Neural crest cell (in vitro differentiated cells): ENCODE data around the gene ZCCHC10. TPM values are rescaled to one million over a fixed set of nuclear protein-coding genes. Genes with fewer than 3 reads are reported as not detected.

Experiments used
- DNase-seq: peaks from one replicate; pipeline ENCODE4 v3.0.0; 2021; ENCODE audit warnings: low read depth, mixed read lengths, low spot score
- H3K27ac Mint-ChIP-seq: one replicate; pipeline ENCODE4 v1.8.0; 2021; ENCODE audit warnings: mild to moderate bottlenecking, mixed read lengths; ENCODE audit not compliant: unreplicated experiment
- H3K27me3 Mint-ChIP-seq: 2 replicates; pipeline ENCODE4 v1.8.0; 2021; ENCODE audit warnings: low read depth, mild to moderate bottlenecking, mixed read lengths
- H3K36me3 Mint-ChIP-seq: 2 replicates; pipeline ENCODE4 v1.8.0; 2021; ENCODE audit warnings: low read depth, mild to moderate bottlenecking, mixed read lengths
- H3K4me1 Mint-ChIP-seq: 2 replicates; pipeline ENCODE4 v1.8.0; 2021; ENCODE audit warnings: mixed read lengths
- H3K4me3 Mint-ChIP-seq: one replicate; pipeline ENCODE4 v1.8.0; 2021; ENCODE audit warnings: mild to moderate bottlenecking, mixed read lengths
- H3K9me3 Mint-ChIP-seq: 2 replicates; pipeline ENCODE4 v1.8.0; 2021; ENCODE audit warnings: mixed read lengths
- total RNA-seq: library from RNA; stranded (reverse); gene quantifications from 2 replicates; pipeline ENCODE4 v1.2.1, GENCODE V29; 2021
- TF ChIP-seq, protein P1 (sequence below): fragments of 200-600 bp; sonication (generic); conservative IDR thresholded peaks from 2 replicates; pipeline ENCODE4 v1.5.0; 2021; ENCODE audit warnings: antibody characterized with exemption, mild to moderate bottlenecking

Gene ZCCHC10
- total RNA-seq, 1 donor from 2014 or later = 26.5 TPM

DNA sequence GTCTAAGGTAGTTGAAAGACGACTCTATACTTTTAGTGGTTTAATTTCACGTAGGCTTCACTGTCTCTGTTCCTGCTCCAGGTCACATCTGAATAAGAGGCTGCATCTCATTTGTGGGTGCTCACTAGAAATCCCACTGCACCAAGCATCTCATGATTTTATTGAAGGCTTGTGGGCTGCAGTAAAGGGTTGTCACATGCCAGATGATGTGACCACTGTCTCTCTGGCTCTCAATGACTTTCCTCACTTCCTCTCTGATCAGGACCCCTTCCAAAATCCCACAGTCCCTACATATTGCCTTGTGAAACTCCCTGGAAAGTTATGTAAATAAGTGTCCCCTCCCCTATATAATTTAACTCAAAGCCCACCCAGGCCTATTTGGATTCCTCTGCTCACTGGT is 8.9 kb upstream of the ZCCHC10 start:
- Mint-ChIP-seq H3K4me3 (no peak overlapping the region), H3K9me3 (no peaks in the 10 kb centered on the region), H3K27me3 (peaks cover 4% of the 10 kb centered on the region), H3K27ac (no peak overlapping the region), H3K4me1 (peaks cover 9% of the 10 kb centered on the region), H3K36me3 (no peaks in the 10 kb centered on the region)
- DNase-seq = no peak
- TF ChIP-seq, protein P1, sequence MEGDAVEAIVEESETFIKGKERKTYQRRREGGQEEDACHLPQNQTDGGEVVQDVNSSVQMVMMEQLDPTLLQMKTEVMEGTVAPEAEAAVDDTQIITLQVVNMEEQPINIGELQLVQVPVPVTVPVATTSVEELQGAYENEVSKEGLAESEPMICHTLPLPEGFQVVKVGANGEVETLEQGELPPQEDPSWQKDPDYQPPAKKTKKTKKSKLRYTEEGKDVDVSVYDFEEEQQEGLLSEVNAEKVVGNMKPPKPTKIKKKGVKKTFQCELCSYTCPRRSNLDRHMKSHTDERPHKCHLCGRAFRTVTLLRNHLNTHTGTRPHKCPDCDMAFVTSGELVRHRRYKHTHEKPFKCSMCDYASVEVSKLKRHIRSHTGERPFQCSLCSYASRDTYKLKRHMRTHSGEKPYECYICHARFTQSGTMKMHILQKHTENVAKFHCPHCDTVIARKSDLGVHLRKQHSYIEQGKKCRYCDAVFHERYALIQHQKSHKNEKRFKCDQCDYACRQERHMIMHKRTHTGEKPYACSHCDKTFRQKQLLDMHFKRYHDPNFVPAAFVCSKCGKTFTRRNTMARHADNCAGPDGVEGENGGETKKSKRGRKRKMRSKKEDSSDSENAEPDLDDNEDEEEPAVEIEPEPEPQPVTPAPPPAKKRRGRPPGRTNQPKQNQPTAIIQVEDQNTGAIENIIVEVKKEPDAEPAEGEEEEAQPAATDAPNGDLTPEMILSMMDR = no peak

DNA sequence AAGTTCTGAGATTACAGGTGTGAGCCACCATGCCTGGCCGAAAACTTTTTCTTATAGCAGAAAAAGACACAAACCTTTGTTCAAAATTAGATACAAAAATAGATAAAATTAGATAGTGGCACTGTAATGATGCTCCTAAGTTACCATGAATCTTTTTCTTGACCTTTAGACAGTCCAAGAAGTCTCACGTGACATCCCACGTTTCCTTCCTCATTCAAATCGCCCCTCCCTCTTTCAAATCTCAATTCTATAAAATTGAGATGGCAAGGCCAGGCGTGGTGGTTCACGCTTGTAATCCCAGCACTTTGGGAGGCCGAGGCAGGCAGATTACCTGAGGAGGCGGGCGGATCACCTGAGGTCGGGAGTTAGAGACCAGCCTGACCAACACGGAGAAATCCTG is 7.7 kb upstream of the ZCCHC10 start:
- Mint-ChIP-seq H3K36me3 (no peaks in the 10 kb centered on the region), H3K27ac (no peak overlapping the region), H3K9me3 (no peaks in the 10 kb centered on the region), H3K4me1 (peaks cover 9% of the 10 kb centered on the region), H3K27me3 (peaks cover 4% of the 10 kb centered on the region), H3K4me3 (no peak overlapping the region)
- no peak for DNase-seq
- TF ChIP-seq, protein P1 = no peak

DNA sequence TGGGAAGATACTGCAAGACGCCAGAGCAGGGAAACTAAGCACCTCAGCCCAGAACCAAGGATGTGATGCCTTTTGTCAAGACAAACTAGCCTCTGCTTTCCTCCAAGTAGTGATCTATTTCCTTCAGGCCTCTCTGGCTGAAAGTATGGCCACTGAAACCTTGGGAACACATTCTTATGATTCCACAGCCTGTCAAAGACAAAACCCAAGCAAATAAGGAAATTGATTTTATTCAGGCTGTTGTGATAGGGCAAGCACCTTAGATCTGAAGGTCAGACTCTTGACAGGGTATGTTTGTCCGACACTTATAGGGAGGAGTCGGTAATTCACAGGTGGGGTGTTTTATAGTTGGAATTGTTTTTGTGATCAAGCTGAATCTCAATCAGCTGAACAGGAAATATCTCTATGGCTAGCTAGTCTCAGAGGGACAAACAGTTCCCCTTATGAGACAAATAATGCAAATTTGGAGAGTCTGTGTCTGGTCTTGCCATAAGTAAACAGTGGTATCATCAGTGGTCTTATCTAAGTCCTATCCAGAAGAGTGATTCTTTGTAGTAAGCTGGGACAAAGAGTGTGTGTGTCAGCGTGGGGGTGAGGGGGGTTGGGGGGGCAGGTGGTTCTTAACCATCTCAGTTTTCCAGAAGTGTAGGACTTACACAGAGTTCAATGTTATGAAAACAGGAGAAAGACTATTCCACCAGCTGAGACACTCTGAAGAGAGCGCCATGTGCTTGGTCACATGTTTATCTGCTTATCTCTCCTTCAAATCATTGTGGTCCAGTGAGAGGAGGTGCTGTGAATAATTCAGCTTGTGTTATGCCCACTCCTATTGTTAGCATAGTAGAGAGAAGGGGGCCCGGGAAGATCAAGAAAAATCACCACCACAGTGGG is 6.7 kb upstream of the ZCCHC10 start:
- Mint-ChIP-seq H3K27ac (no peak overlapping the region), H3K9me3 (no peaks in the 10 kb centered on the region), H3K4me3 (no peak overlapping the region), H3K36me3 (no peaks in the 10 kb centered on the region), H3K4me1 (peaks cover 9% of the 10 kb centered on the region), H3K27me3 (peaks cover 4% of the 10 kb centered on the region)
- no peak for DNase-seq
- TF ChIP-seq, protein P1 = no peak

DNA sequence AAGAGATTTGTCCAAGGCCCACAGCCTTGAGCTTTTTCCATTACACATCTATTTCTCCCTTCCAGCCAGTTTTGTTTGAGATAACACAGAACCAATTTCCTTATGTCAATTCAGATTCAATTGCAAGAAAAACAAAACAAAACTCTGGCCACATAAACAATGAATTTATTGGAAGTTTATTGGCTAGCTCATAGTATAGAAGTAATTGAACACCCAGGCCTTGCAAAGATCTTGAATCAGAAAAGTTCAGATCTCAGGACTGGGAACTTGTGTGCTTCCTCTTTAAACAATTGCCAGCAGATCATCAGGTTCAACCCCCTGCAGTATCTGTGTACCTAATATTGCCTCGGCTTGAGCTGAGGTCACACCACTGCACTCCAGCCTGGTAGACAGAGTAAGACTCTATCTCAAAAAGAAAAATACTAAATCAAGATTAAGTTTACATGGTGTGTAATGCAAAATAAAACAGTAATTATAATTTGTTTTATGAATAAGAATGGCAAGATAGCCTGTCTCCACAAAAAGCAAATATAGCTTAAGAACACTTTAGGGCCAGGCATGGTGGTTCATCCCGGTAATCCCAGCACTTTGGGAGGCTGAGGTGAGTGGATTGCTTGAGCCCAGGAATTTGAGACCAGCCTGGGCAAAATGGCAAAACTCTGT is 4.1 kb upstream of the ZCCHC10 start:
- peaks cover 4% of the 10 kb centered on the region for H3K27me3 Mint-ChIP-seq
- DNase-seq = no peak
- TF ChIP-seq, protein P1 = no peak

DNA sequence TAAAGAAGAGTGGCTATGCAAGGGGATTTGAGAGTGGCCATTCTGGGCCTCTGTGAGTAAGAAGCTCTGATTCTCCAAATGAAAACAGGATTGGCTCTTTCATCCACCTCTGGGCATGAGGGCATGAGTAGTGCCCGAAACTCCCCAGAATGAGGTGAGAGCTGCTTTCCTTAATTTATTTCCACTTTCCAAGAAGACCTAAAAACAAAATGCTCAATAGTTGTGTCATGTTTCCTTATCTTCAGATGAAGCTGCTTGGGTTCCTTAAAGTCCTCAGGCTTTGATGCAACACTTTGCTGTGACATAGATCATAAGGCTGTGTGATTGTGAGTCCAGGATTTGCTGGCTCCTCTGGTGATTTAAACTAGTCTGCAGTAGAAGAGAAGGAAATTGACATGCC is 3.1 kb upstream of the ZCCHC10 start:
- Mint-ChIP-seq H3K4me3 (no peak overlapping the region), H3K27ac (no peak overlapping the region), H3K27me3 (no peaks in the 10 kb centered on the region), H3K4me1 (peaks cover 29% of the 10 kb centered on the region), H3K36me3 (no peaks in the 10 kb centered on the region), H3K9me3 (no peaks in the 10 kb centered on the region)
- DNase-seq = no peak
- TF ChIP-seq, protein P1 = no peak

More for the DNA sequence above, 4.1 kb upstream of the ZCCHC10 start:
- Mint-ChIP-seq H3K4me3 (no peak overlapping the region), H3K4me1 (peaks cover 21% of the 10 kb centered on the region), H3K27ac (no peak overlapping the region), H3K9me3 (no peaks in the 10 kb centered on the region), H3K36me3 (no peaks in the 10 kb centered on the region)
